ENCODE data around the gene BBS2. TPM values are rescaled to one million over a fixed set of nuclear protein-coding genes. Genes with fewer than 3 reads are reported as not detected.

Gene BBS2
- total RNA-seq, 2 donors from 2014 or later, result 28.6 to 49.6 TPM

DNA sequence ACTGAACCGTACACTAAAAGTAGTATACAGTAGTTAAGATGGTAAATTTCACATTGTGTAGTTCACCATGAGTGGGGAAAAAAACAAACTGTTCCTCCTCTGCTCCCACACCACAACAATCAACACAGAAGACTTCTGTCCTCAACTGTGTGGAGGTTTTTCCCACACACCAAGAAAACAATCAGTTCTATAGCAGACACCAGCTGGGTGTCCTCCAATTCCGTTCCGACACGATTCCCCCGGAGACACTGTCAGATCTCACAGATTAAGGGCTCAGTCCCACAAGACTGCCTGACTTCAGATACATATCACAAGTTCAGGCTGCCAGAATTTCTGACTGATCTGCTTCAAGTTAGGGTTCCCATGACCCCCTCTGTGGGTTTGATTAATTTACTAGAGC is 31.8 kb downstream of the BBS2 start:
- no peaks in the 10 kb centered on the region for H3K4me1 ChIP-seq
- no peaks in the 10 kb centered on the region for H3K27me3 ChIP-seq
- H3K4me3 ChIP-seq, result no peak overlapping the region
- no peak overlapping the region for H3K27ac ChIP-seq
- H3K9me3 ChIP-seq, result no peaks in the 10 kb centered on the region
- no peak for DNase-seq (ENCODE audit: low spot score)
- peaks cover 31% of the 10 kb centered on the region for H3K36me3 ChIP-seq
- TF ChIP-seq, protein P1, sequence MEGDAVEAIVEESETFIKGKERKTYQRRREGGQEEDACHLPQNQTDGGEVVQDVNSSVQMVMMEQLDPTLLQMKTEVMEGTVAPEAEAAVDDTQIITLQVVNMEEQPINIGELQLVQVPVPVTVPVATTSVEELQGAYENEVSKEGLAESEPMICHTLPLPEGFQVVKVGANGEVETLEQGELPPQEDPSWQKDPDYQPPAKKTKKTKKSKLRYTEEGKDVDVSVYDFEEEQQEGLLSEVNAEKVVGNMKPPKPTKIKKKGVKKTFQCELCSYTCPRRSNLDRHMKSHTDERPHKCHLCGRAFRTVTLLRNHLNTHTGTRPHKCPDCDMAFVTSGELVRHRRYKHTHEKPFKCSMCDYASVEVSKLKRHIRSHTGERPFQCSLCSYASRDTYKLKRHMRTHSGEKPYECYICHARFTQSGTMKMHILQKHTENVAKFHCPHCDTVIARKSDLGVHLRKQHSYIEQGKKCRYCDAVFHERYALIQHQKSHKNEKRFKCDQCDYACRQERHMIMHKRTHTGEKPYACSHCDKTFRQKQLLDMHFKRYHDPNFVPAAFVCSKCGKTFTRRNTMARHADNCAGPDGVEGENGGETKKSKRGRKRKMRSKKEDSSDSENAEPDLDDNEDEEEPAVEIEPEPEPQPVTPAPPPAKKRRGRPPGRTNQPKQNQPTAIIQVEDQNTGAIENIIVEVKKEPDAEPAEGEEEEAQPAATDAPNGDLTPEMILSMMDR (IDR thresholded peaks at IDR 0.05), result no peak

DNA sequence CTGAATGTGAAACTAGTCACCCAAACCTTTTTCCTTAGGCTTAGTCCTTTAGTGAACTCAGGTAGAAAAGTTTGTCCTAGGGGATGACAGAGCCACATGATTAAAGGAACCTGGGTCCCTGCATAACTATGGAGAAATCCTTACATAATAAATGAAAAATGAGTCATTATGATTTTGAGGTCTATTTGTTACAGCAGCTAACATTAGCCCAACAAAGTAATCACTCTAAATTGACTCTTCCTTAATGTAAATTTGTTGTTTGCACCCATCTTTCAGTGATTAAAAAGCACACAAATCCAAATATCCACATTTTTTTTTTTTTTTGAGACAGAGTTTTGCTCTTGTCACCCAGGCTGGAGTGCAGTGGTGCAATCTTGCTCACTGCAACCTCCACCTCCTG is 36.4 kb downstream of the BBS2 start:
- no peak overlapping the region for H3K27ac ChIP-seq
- no peaks in the 10 kb centered on the region for H3K4me1 ChIP-seq
- peaks cover 31% of the 10 kb centered on the region for H3K36me3 ChIP-seq

DNA sequence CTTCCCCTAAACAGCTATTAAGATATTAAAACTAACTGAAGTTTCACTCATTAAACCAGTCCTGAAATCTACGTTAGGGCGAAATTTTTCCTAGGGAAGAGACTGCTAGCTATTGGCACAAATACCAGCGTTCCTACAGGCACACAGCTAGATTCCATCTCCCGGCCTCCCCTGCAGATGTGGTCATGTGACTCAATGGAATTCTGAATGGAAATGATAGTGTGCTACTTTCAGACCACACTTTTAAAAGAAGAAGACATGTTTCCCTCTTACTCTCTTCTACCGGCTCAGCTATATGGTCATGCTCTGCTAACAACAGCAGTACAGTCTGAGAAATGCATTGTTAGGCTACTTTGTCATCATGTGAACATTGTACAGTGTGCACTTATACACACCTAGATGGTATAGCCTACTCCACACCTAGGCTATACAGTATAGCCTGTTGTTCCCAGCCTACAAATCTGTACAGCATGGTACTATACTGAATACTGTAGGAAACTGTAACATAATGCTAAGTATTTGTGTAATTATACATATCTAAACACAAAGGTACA is 37.1 kb downstream of the BBS2 start:
- DNase-seq (ENCODE audit: low spot score), result no peak
- H3K9me3 ChIP-seq, result no peaks in the 10 kb centered on the region
- H3K27ac ChIP-seq, result peak overlapping the region in 1 of 2 donors; percentile 8
- peaks cover 35% of the 10 kb centered on the region for H3K36me3 ChIP-seq
- H3K27me3 ChIP-seq, result no peaks in the 10 kb centered on the region
- TF ChIP-seq, protein P1 (IDR thresholded peaks at IDR 0.05), result no peak
- H3K4me1 ChIP-seq, result no peaks in the 10 kb centered on the region
- H3K4me3 ChIP-seq, result no peak overlapping the region

More for the DNA sequence above, 36.4 kb downstream of the BBS2 start:
- no peaks in the 10 kb centered on the region for H3K27me3 ChIP-seq
- no peak for DNase-seq (ENCODE audit: low spot score)
- no peaks in the 10 kb centered on the region for H3K9me3 ChIP-seq
- TF ChIP-seq, protein P1 (IDR thresholded peaks at IDR 0.05), result no peak
- no peak overlapping the region for H3K4me3 ChIP-seq

DNA sequence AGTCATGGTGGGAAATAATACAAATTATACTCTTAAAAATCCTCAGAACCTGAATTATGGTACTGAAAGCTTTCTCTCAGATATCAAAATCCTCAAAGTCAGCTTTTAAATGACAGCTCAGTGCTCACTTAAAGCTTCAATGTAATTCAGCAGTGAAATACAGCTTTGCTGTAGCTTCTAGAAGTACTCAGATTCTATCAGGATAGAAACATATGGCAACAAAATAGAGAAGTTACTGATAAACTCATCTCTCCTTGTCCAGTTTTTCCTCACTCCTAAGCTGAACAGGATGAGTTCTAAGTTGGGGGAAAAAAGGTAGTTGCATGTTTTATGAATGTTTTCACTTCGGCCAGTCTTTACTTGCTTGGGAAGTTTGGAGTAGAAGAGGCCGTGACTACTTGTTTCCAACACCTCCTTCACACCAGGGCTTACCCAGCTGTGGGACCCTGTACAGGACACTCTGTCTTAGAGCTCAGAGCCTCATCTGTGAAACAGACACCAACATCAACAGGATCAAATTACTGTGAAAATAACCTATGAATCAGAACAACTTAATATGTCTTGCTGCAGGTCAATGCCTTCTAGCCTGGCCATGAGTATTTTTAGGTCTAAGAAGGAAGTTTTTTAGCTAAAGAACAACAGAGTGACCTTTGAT is 38.2 kb downstream of the BBS2 start:
- TF ChIP-seq, protein P1 (IDR thresholded peaks at IDR 0.05), result no peak
- Histone ChIP-seq H3K36me3 (peaks cover 44% of the 10 kb centered on the region), H3K27me3 (no peaks in the 10 kb centered on the region), H3K27ac (peak overlapping the region; percentile 33 to 37), H3K4me3 (no peak overlapping the region), H3K4me1 (no peaks in the 10 kb centered on the region), H3K9me3 (no peaks in the 10 kb centered on the region)
- no peak for DNase-seq (ENCODE audit: low spot score)

DNA sequence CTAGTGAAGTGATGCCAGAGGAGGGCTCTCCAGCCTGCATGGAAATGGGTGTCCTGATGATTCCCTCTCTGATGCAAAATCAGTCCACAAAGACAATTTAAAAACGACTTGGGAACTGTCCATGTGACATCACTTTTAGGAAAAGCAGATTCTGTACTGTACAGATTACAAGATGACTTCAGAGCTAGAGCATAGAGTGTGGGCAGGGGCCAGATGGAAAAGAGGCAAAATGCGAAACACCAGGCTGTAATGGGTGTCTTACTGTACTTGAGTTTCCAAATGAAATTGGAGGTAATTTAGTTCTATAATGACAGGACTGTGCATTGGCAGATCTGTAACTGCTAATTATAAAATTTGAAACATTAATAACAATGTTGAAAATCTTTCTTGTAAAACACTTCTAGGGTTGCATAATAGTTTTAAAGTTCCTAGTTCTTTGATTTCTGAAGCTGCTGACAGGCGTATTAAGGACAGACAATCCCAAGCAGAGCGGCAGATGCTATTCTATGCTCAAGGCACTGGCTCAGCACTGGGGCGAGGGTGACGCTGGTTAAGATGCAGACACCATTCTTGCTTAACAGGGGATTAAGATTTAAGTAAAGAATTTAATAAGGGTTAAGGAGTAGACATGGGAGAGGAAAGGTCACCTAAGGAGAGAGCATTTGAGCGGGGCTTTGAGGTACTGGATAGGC is 38.9 kb downstream of the BBS2 start:
- Histone ChIP-seq H3K4me1 (no peaks in the 10 kb centered on the region), H3K9me3 (no peaks in the 10 kb centered on the region), H3K36me3 (peaks cover 45% of the 10 kb centered on the region), H3K27ac (peak overlapping the region; percentile 33 to 37), H3K4me3 (no peak overlapping the region), H3K27me3 (no peaks in the 10 kb centered on the region)
- TF ChIP-seq, protein P1 (IDR thresholded peaks at IDR 0.05), result no peak
- no peak for DNase-seq (ENCODE audit: low spot score)

All from right atrium auricular region (tissue), 2 donors.